Liver (tissue), 9 donors: ENCODE results near the gene CDKN2AIPNL. TPM values are rescaled to one million over a fixed set of nuclear protein-coding genes. Genes with fewer than 3 reads are reported as not detected.

Experiments
- DNase-seq: peaks from one replicate; pipeline ENCODE4 v3.0.0-alpha.2; 2017; ENCODE audit warnings: low spot score
- H3K27ac ChIP-seq, 2 donors: one replicate each; pipeline ENCODE4 v1.7.0; 2013; ENCODE audit warnings: inconsistent platforms in 2 of 2, low read length in 2 of 2, control low read depth in 1 of 2, low read depth in 1 of 2, mild to moderate bottlenecking in 1 of 2
- H3K27me3 ChIP-seq, 4 donors: one replicate each; pipeline versions ENCODE4 v1.6.1 to v1.7.0; 2013; ENCODE audit warnings: low read length in 3 of 4, inconsistent platforms in 1 of 4, mild to moderate bottlenecking in 1 of 4, moderate library complexity in 1 of 4; ENCODE audit not compliant: control insufficient read depth in 4 of 4, insufficient read depth in 4 of 4
- H3K36me3 ChIP-seq, 4 donors: one replicate each; pipeline versions ENCODE4 v1.6.1 to v1.7.0; 2013; ENCODE audit warnings: low read length in 3 of 4, mild to moderate bottlenecking in 3 of 4, low read depth in 1 of 4, moderate library complexity in 1 of 4; ENCODE audit not compliant: control insufficient read depth in 4 of 4, insufficient read depth in 3 of 4
- H3K4me1 ChIP-seq, 4 donors: one replicate each; pipeline versions ENCODE4 v1.6.1 to v1.7.0; 2013; ENCODE audit warnings: low read length in 3 of 4, mild to moderate bottlenecking in 3 of 4, moderate library complexity in 1 of 4; ENCODE audit not compliant: control insufficient read depth in 4 of 4, insufficient read depth in 4 of 4
- H3K4me3 ChIP-seq, 3 donors: one replicate each; pipeline versions ENCODE4 v1.6.1 to v1.7.0; 2013; ENCODE audit warnings: low read length in 3 of 3, control low read depth in 1 of 3, low read depth in 1 of 3, mild to moderate bottlenecking in 1 of 3
- H3K9ac ChIP-seq, 2 donors: one replicate each; pipeline ENCODE4 v1.7.0; 2013; ENCODE audit warnings: low read length in 2 of 2, mild to moderate bottlenecking in 2 of 2, moderate library complexity in 2 of 2, control low read depth in 1 of 2, low read depth in 1 of 2
- H3K9me3 ChIP-seq, 4 donors: one replicate each; pipeline versions ENCODE4 v1.6.1 to v1.7.0; 2013; ENCODE audit warnings: low read length in 3 of 4; ENCODE audit not compliant: control insufficient read depth in 4 of 4
- ATF3 ChIP-seq: IDR thresholded peaks from 2 replicates; pipeline ENCODE4 v1.6.1; 2016; ENCODE audit warnings: antibody characterized with exemption
- EGR1 ChIP-seq, 2 donors: IDR thresholded peaks; 2 replicates each; pipeline ENCODE4 v1.6.1; 2016 to 2018; ENCODE audit warnings: antibody characterized with exemption in 2 of 2, low read depth in 2 of 2
- GABPA ChIP-seq, 2 donors: IDR thresholded peaks in 1 of 2; conservative IDR thresholded peaks in 1 of 2; 2 replicates each; pipeline ENCODE4 v1.6.1; 2016; ENCODE audit warnings: antibody characterized with exemption in 2 of 2, mild to moderate bottlenecking in 1 of 2, moderate library complexity in 1 of 2
- WGBS: extraction: QIAGEN DNeasy Blood & Tissue Kit; methylation state at CpG from one replicate; pipeline ENCODE4 v1.1.7; 2013; 5-methylcytosine and 5-hydroxymethylcytosine counted together
- polyA plus RNA-seq, 2 donors: library from polyadenylated mRNA; stranded (reverse) in 1 of 2; unstranded in 1 of 2; fragments of 200-250 nt in 1 of 2; fragments of >200 nt in 1 of 2; fragmentation: Nextera tagmentation in 1 of 2; extraction: Ambion mirVana in 1 of 2; gene quantifications; one replicate each; pipeline versions ENCODE4 v1.2.1 to v1.2.3, GENCODE V29; 2013 to 2015
- total RNA-seq, 2 donors: library from RNA; depleted of rRNA; stranded (reverse); fragments of >200 nt; gene quantifications; one replicate each; pipeline ENCODE4 v1.2.3, GENCODE V29; 2014
- donor health status: healthy.
- donor health status: healthy.
- donor health status: healthy.
- donor health status: healthy.
- donor health status: healthy.

CDKN2AIPNL gene
- total and polyA plus RNA-seq, 4 donors = 7.2 to 13.3 (median 9.3) TPM

GRCh38 chr5:134355681-134356080, 56.0 kb downstream of the CDKN2AIPNL start:
- H3K4me3 ChIP-seq = no peak overlapping the region
- no peak overlapping the region for H3K9ac ChIP-seq
- 94% methylated on average over 5 of the region's 5 CpGs for WGBS
- no peak for TF ChIP-seq GABPA (IDR thresholded peaks at IDR 0.05 in 1 of 2, conservative IDR thresholded peaks at IDR 0.05 in 1 of 2)
- no peak for TF ChIP-seq EGR1 (IDR thresholded peaks at IDR 0.05; ENCODE audit: low read depth in 2 of 2)
- no peak for TF ChIP-seq ATF3
- H3K4me1 ChIP-seq = no peaks in the 10 kb centered on the region
- H3K27ac ChIP-seq = no peak overlapping the region
- no peak for DNase-seq
- H3K27me3 ChIP-seq = no peaks in the 10 kb centered on the region
- H3K36me3 ChIP-seq = no peaks in the 10 kb centered on the region
- H3K9me3 ChIP-seq = no peaks in the 10 kb centered on the region

Other genes with a start within 250 kb of the CDKN2AIPNL start
- gene SKP1, start 234.9 kb downstream of the CDKN2AIPNL start, total RNA-seq = 100 to 1,000 TPM; 129 to 207 TPM
- gene SKP1, start 234.9 kb downstream of the CDKN2AIPNL start, polyA plus RNA-seq = 100 to 1,000 TPM; 298 to 407 TPM
- gene PPP2CA, start 185.8 kb downstream of the CDKN2AIPNL start, total RNA-seq = 10 to 100 TPM; 45.2 to 71.6 TPM
- gene PPP2CA, start 185.8 kb downstream of the CDKN2AIPNL start, polyA plus RNA-seq = 10 to 100 TPM; 43.3 to 64.9 TPM
- gene CDKL3, start 44.7 kb downstream of the CDKN2AIPNL start, total RNA-seq = under 1 TPM; 0.05 to 0.25 TPM
- under 1 TPM; 0.29 to 0.50 TPM for gene CDKL3, start 44.7 kb downstream of the CDKN2AIPNL start, polyA plus RNA-seq
- 10 to 100 TPM; 20.1 to 40.6 TPM for gene UBE2B, start 40.3 kb downstream of the CDKN2AIPNL start, total RNA-seq
- 10 to 100 TPM; 21.5 to 91.6 TPM for gene UBE2B, start 40.3 kb downstream of the CDKN2AIPNL start, polyA plus RNA-seq
- gene JADE2, start 113.8 kb upstream of the CDKN2AIPNL start, total RNA-seq = 10 to 100 TPM in 1 of 2 donors, 1 to 10 TPM in 1; 5.7 to 11.4 TPM
- gene JADE2, start 113.8 kb upstream of the CDKN2AIPNL start, polyA plus RNA-seq = 1 to 10 TPM; 3.9 to 5.3 TPM
- 100 to 1,000 TPM in 1 of 2 donors, 10 to 100 TPM in 1; 36.6 to 212 TPM for gene SAR1B, start 220.9 kb upstream of the CDKN2AIPNL start, total RNA-seq
- 100 to 1,000 TPM in 1 of 2 donors, 10 to 100 TPM in 1; 75.5 to 116 TPM for gene SAR1B, start 220.9 kb upstream of the CDKN2AIPNL start, polyA plus RNA-seq
- gene SEC24A, start 236.9 kb upstream of the CDKN2AIPNL start, total RNA-seq = 10 to 100 TPM; 21.0 to 46.6 TPM
- 10 to 100 TPM; 10.1 to 16.7 TPM for gene SEC24A, start 236.9 kb upstream of the CDKN2AIPNL start, polyA plus RNA-seq